Esophagus squamous epithelium (tissue), 4 donors: ENCODE measurements around the gene MNX1.

Experiments used
- POLR2A ChIP-seq, 4 donors: fragments of 450-650 bp; IDR thresholded peaks; one replicate each; pipeline ENCODE4 v1.6.1; 2017; ENCODE audit warnings: antibody characterized with exemption in 4 of 4, mild to moderate bottlenecking in 4 of 4, moderate library complexity in 3 of 4
- TF ChIP-seq, protein P1 (sequence below), 6 experiments: fragments of 450-650 bp in 4 of 6; fragments of 200-600 bp in 2 of 6; sonication (generic) in 2 of 6; IDR thresholded peaks; one replicate each; pipeline ENCODE4 v1.5.1; 2016 to 2019; ENCODE audit warnings: antibody characterized with exemption in 6 of 6, mild to moderate bottlenecking in 4 of 6, moderate library complexity in 4 of 6

DNA sequence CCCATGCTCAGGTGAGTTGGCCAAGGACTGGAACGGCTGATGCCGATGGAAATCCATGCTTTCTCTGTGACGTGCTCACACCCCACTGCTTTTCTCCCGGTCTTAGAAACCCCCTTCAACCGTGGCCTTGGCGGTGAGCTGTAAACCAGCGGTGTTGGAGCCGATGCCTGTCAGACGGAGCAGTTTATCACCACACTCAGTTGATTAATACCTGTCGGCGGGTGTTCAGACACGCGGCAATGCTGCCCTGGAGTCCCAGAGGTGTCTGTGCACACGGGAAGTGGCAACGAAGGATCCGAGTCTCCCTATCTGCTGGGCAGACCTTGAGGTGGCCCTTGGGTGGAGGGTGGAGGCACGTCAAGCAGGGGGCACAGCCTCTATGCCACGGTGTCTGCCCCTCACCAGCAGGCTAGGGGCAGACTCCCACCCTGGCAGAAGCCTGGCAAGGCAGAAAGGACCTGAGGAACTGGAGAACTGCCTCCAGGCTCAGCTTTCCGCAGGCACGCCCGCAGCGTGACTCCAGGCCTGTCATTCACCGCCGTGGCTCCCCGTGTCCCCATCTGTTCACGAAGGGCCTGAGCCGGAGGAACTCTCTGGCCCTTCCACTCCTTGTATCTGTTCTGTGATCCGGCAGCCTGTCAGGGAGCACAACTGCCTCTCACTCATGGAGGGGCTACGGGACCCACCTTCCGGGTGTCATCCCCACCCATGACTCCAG is 34.6 kb upstream of the MNX1 start:
- no peak for TF ChIP-seq POLR2A (IDR thresholded peaks at IDR 0.05)
- TF ChIP-seq, protein P1, sequence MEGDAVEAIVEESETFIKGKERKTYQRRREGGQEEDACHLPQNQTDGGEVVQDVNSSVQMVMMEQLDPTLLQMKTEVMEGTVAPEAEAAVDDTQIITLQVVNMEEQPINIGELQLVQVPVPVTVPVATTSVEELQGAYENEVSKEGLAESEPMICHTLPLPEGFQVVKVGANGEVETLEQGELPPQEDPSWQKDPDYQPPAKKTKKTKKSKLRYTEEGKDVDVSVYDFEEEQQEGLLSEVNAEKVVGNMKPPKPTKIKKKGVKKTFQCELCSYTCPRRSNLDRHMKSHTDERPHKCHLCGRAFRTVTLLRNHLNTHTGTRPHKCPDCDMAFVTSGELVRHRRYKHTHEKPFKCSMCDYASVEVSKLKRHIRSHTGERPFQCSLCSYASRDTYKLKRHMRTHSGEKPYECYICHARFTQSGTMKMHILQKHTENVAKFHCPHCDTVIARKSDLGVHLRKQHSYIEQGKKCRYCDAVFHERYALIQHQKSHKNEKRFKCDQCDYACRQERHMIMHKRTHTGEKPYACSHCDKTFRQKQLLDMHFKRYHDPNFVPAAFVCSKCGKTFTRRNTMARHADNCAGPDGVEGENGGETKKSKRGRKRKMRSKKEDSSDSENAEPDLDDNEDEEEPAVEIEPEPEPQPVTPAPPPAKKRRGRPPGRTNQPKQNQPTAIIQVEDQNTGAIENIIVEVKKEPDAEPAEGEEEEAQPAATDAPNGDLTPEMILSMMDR (IDR thresholded peaks at IDR 0.05): no peak
